Neutrophil (primary cell): ENCODE data around the gene NDOR1.

Experiments
- H3K27ac ChIP-seq: fragments of 200-600 bp; sonication (generic); 2 replicates; pipeline ENCODE4 v1.5.1; 2016; ENCODE audit warnings: mild to moderate bottlenecking, moderate library complexity
- H3K27me3 ChIP-seq: fragments of 200-600 bp; sonication (generic); 2 replicates; pipeline ENCODE4 v1.6.0; 2016; ENCODE audit warnings: mild to moderate bottlenecking
- H3K36me3 ChIP-seq: fragments of 200-600 bp; sonication (generic); 2 replicates; pipeline ENCODE4 v1.5.1; 2017
- H3K4me1 ChIP-seq, 2 experiments: fragments of 200-600 bp in 1 of 2; sonication (generic) in 1 of 2; 1 replicate in 1 of 2; 2 replicates in 1 of 2; pipeline versions ENCODE4 v1.5.1 to v1.6.1; 2013 to 2016; ENCODE audit warnings: low read depth in 1 of 2, low read length in 1 of 2, mild to moderate bottlenecking in 1 of 2, moderate library complexity in 1 of 2; ENCODE audit not compliant: control insufficient read depth in 1 of 2, insufficient read depth in 1 of 2
- H3K4me3 ChIP-seq, 2 experiments: fragments of 200-600 bp in 1 of 2; sonication (generic) in 1 of 2; 1 replicate in 1 of 2; 2 replicates in 1 of 2; pipeline ENCODE4 v1.5.1; 2013 to 2016; ENCODE audit warnings: low read depth in 1 of 2, low read length in 1 of 2, mild to moderate bottlenecking in 1 of 2, moderate library complexity in 1 of 2
- H3K9me3 ChIP-seq: fragments of 200-600 bp; sonication (generic); 2 replicates; pipeline ENCODE4 v1.5.1; 2016
- TF ChIP-seq, protein P1 (sequence below): fragments of 200-600 bp; sonication (generic); IDR thresholded peaks from 2 replicates; pipeline ENCODE4 v1.5.1; 2016; ENCODE audit warnings: antibody characterized with exemption

Gene NDOR1

DNA sequence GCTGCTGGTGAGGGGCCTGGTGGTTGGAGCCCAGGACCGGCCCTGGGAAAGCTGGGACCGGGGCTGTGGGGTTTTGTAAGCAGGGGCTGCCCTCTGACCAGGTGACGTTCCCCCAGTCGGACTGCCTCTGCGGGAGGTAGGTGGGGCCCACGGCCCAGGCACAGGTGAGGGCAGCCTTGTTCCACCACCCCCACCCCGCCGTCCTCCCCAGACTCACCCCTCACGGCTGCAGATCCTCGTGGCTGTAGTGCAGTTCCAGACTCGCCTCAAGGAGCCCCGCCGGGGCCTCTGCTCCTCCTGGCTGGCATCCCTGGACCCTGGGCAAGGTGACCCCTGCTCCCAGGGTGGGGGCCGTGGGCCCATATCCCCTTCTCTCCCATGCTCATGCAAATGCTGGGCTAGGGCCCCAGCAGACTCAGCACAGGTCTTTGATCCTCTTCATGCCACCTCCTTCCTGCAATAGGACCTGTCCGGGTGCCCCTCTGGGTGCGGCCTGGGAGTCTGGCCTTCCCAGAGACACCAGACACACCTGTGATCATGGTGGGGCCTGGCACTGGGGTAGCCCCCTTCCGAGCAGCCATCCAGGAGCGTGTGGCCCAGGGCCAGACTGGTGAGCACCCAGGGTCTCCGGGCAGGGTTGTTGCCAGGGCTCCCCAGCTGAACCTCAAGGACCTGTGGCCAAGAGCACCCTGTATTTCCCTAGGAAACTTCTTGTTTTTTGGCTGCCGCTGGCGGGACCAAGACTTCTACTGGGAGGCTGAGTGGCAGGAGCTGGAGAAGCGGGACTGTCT, 9.9 kb downstream of the NDOR1 start:
- H3K9me3 ChIP-seq, result no peaks in the 10 kb centered on the region
- no peak overlapping the region for H3K4me3 ChIP-seq

DNA sequence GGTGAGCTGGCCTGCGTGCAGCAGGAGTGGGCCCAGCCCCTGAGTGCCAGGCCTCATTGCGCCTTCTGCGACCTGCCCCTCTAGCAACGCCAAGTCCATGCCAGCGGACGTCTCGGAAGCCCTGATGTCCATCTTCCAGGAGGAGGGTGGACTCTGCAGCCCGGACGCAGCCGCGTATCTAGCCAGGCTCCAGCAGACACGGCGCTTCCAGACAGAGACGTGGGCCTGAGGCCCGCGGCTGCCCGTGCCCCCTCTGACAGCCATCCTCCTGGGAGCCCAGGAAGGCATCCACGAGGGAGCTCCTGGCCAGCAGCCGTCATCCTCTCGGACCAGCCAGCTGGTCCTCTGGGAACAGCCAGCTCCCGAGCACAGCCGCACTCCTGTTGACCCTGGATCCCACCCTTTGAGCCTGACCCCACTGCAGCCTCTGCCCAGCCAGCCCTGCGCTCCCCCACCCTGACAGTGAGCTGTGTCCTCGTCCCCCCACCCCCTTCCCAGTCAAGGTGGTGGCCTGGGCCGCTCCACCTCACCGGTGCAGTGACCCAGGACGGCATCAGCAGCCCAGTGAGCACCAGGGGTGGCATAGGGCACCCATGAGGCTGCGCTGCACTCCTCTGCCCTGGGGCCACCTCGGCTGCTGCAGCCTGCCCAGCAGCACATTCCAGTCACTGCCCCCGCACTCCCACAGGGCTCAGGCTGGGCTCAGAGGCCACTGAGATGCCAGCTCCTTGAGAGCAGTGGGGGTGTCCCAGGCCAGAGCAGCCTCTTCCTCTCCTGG, 10.9 kb downstream of the NDOR1 start:
- TF ChIP-seq, protein P1, sequence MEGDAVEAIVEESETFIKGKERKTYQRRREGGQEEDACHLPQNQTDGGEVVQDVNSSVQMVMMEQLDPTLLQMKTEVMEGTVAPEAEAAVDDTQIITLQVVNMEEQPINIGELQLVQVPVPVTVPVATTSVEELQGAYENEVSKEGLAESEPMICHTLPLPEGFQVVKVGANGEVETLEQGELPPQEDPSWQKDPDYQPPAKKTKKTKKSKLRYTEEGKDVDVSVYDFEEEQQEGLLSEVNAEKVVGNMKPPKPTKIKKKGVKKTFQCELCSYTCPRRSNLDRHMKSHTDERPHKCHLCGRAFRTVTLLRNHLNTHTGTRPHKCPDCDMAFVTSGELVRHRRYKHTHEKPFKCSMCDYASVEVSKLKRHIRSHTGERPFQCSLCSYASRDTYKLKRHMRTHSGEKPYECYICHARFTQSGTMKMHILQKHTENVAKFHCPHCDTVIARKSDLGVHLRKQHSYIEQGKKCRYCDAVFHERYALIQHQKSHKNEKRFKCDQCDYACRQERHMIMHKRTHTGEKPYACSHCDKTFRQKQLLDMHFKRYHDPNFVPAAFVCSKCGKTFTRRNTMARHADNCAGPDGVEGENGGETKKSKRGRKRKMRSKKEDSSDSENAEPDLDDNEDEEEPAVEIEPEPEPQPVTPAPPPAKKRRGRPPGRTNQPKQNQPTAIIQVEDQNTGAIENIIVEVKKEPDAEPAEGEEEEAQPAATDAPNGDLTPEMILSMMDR, result no peak
- Histone ChIP-seq H3K27me3 (peaks cover 17% of the 10 kb centered on the region), H3K27ac (no peak overlapping the region), H3K9me3 (no peaks in the 10 kb centered on the region), H3K4me1 (peaks cover 0 to under 1% of the 10 kb centered on the region in 2 experiments), H3K4me3 (no peak overlapping the region), H3K36me3 (peaks cover 64% of the 10 kb centered on the region)

More for the DNA sequence above, 9.9 kb downstream of the NDOR1 start:
- H3K27me3 ChIP-seq, result peaks cover 7% of the 10 kb centered on the region
- H3K4me1 ChIP-seq, result no peaks in the 10 kb centered on the region
- peaks cover 64% of the 10 kb centered on the region for H3K36me3 ChIP-seq
- H3K27ac ChIP-seq, result no peak overlapping the region
- TF ChIP-seq, protein P1, result no peak

DNA sequence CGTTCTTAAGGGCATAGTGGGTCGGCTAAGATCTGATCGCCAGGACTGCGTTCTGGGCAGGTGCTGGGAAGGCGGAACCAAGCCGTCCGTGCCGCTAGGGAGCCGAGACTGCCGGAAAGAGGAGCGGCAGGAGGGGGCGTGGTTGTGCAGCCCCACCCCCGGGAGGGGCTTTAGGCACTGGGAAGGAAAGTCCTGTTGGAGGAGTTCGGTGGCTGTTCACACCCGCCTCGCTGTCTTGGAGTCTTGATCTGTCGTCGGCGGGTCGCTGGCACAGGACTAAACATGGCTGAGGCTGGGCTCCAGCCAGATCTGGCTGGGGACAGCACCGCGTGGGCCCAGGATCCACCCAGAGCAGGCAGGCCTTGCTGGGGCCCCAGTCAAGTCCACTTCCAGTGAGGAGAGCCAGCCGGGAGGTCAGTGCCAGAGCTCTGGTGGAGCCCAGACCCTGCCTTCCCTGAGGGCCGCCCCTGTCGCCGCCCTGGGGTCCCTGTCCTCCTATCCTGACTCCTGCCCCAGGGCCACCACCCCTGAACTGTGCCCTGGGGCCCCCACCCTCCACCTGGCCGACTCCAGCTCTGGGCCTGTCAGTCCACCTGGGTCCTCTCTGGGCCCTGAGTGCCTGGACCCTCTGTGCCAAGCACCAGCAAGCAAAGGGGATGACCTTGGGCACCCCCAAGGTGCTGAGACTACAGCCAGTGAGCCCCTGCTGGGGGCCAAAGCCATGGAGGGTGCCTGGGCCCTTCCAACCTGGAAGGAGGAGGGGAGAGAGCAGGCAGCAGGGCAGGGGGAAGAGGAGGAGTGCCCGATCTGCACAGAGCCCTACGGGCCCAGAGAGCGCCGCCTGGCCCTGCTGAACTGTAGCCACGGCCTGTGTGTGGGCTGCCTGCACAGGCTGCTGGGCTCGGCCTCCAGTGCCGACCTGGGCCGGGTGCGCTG, 12.0 kb downstream of the NDOR1 start:
- TF ChIP-seq, protein P1, result no peak
- peaks cover 4 to 10% of the 10 kb centered on the region in 2 experiments for H3K4me1 ChIP-seq
- peaks cover 27% of the 10 kb centered on the region for H3K27me3 ChIP-seq
- H3K36me3 ChIP-seq, result peaks cover 60% of the 10 kb centered on the region
- no peak overlapping the region for H3K27ac ChIP-seq
- H3K4me3 ChIP-seq, result no peak overlapping the region
- no peaks in the 10 kb centered on the region for H3K9me3 ChIP-seq

DNA sequence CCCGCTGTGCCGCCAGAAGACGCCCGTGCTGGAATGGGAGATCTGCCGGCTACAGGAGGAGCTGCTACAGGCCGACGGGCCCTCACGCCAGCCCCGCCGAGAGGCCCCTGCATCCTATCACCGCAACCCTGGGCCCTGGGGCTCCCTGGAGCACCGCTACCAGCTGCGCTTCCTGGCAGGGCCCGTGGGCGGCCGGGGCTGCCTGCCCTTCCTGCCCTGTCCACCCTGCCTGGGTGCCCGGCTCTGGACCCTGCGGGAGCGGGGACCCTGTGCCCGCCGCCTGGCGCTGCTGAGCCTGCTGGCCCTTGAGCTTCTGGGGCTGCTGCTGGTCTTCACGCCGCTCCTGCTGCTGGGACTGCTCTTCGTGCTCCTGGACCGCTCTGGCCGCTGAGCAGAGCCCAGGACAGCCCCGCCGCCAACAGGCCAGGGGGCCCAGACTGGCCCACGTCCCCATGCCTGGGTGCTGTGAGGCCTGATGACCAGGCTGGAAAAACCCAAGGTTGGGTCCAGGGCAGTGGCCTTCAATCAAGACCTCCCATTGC, 12.8 kb downstream of the NDOR1 start:
- TF ChIP-seq, protein P1, result no peak
- peaks cover 10 to 17% of the 10 kb centered on the region in 2 experiments for H3K4me1 ChIP-seq
- no peak overlapping the region for H3K4me3 ChIP-seq
- no peaks in the 10 kb centered on the region for H3K9me3 ChIP-seq
- H3K27ac ChIP-seq, result no peak overlapping the region
- H3K27me3 ChIP-seq, result peaks cover 33% of the 10 kb centered on the region
- H3K36me3 ChIP-seq, result peaks cover 52% of the 10 kb centered on the region

DNA sequence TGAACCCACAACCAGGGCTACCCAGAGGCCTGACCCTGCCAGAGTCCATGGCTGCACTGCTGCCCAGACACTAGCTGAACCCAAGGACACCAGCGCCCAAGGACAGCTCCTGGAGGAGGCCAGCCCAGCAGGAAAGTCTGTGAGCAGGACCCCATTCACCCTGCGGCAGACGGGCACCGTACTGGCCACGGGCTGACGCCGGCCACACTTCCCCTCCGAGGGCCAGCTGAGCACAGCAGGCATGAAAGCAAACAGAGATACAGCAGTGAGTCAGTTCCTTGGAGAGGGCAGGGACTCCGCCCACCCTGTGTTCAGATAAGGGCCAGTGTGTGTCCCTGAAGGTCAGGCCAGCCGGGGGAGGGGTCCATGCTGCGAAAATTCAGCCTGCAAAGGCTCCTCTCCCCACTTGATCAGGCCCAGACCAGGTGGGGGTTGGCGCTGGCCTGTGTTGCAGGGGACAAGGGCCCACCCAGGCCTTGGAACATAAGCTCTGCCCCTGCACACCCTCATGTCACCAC, 13.3 kb downstream of the NDOR1 start:
- peaks cover 12 to 20% of the 10 kb centered on the region in 2 experiments for H3K4me1 ChIP-seq
- no peak overlapping the region for H3K4me3 ChIP-seq
- peaks cover 47% of the 10 kb centered on the region for H3K36me3 ChIP-seq
- H3K9me3 ChIP-seq, result no peaks in the 10 kb centered on the region
- peaks cover 33% of the 10 kb centered on the region for H3K27me3 ChIP-seq
- TF ChIP-seq, protein P1, result no peak
- H3K27ac ChIP-seq, result no peak overlapping the region
